Naive B cell (primary cell): ENCODE results near the gene PLD5. TPM values are rescaled to one million over a fixed set of nuclear protein-coding genes. Genes with fewer than 3 reads are reported as not detected.
A peak's percentile ranks its signal among the peaks of the same experiment; 100 is the strongest.
"Not testable (repeated sequence)": the region's sequence is repeated elsewhere in the genome, so short reads cannot be mapped to it uniquely, and the experiment has no call there.

Experiments used
- ATAC-seq, 2 donors: fragments of 150-1000 bp; cut with Tn5 transposase; 2 replicates each; pipeline ENCODE4 v1.10.0; 2021; ENCODE audit warnings: low read depth in 2 of 2, mild to moderate bottlenecking in 2 of 2, moderate library complexity in 2 of 2
- DNase-seq: peaks from one replicate; pipeline ENCODE4 v3.0.0; 2022
- H3K27ac Mint-ChIP-seq, 6 donors: one replicate each; pipeline ENCODE4 v1.8.0; 2020 to 2022; ENCODE audit warnings: mild to moderate bottlenecking in 6 of 6, mixed read lengths in 6 of 6, moderate library complexity in 5 of 6, inconsistent platforms in 2 of 6
- H3K27me3 Mint-ChIP-seq, 3 donors: one replicate each; pipeline ENCODE4 v1.8.0; 2021 to 2022; ENCODE audit warnings: mixed read lengths in 3 of 3, mild to moderate bottlenecking in 1 of 3
- H3K36me3 Mint-ChIP-seq, 2 donors: one replicate each; pipeline ENCODE4 v1.8.0; 2020 to 2022; ENCODE audit warnings: mixed read lengths in 2 of 2, inconsistent platforms in 1 of 2, mild to moderate bottlenecking in 1 of 2
- H3K4me1 Mint-ChIP-seq, 3 donors: one replicate each; pipeline ENCODE4 v1.8.0; 2020 to 2022; ENCODE audit warnings: mixed read lengths in 3 of 3, inconsistent platforms in 1 of 3, mild to moderate bottlenecking in 1 of 3, moderate library complexity in 1 of 3
- H3K4me3 Mint-ChIP-seq, 8 donors: one replicate each; pipeline ENCODE4 v1.8.0; 2020 to 2022; ENCODE audit warnings: mild to moderate bottlenecking in 8 of 8, mixed read lengths in 8 of 8, moderate library complexity in 8 of 8, inconsistent platforms in 2 of 8
- H3K9me3 Mint-ChIP-seq, 7 donors: one replicate each; pipeline ENCODE4 v1.8.0; 2020 to 2022; ENCODE audit warnings: mixed read lengths in 7 of 7, mild to moderate bottlenecking in 5 of 7, inconsistent platforms in 2 of 7, moderate library complexity in 1 of 7
- polyA plus RNA-seq, 6 donors: library from polyadenylated mRNA; unstranded; fragments of 300-500 nt; fragmentation: Illumina TruSeq; gene quantifications; one replicate each; pipeline ENCODE4 v1.2.3, GENCODE V29; 2021; ENCODE audit warnings: low read depth in 6 of 6

Gene PLD5
- polyA plus RNA-seq, 6 donors from 2014 or later: 0.08 to 1.1 (median 0.33) TPM

GRCh38 chr1:242179767-242180166 is 344.7 kb downstream of the PLD5 start:
- not testable (repeated sequence) for H3K27ac Mint-ChIP-seq, H3K4me1 Mint-ChIP-seq, H3K36me3 Mint-ChIP-seq, H3K4me3 Mint-ChIP-seq, DNase-seq, ATAC-seq, H3K27me3 Mint-ChIP-seq
- peaks cover 0 to 21% (median 16%) of the 10 kb centered on the region in 7 donors for H3K9me3 Mint-ChIP-seq

- no peaks in the 10 kb centered on the region for H3K27me3 Mint-ChIP-seq
These were observed 345.4 kb downstream of the PLD5 start for GRCh38 chr1:242178924-242179708.

DNA sequence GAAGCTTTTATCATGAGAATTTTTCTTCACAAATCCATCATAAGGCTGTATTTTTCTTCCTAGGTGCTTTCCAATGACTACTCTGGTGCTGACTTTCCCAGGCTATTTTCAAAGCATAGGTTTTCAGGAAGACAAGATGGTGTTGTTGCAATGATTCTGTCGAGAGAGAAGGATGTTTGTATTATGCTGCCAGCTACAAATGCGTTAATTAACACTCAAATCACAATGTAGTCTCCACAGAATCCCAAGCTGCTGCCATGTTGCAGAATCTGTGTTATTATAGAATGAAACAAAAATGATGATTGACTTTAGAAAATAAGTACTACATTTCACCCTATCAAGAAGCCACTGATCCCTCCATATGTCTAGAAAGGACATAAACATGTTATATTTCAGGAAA is 346.1 kb downstream of the PLD5 start:
- DNase-seq (no peak), ATAC-seq (no peak)
- Mint-ChIP-seq H3K27ac (no peak overlapping the region), H3K9me3 (peaks cover 0 to 21% (median 16%) of the 10 kb centered on the region in 7 donors), H3K36me3 (peaks cover 0 to 5% of the 10 kb centered on the region in 2 donors), H3K4me3 (no peak overlapping the region), H3K4me1 (no peaks in the 10 kb centered on the region), H3K27me3 (no peaks in the 10 kb centered on the region)

More at GRCh38 chr1:242178924-242179708, 345.4 kb downstream of the PLD5 start:
- H3K27ac Mint-ChIP-seq: no peak overlapping the region
- H3K4me1 Mint-ChIP-seq: no peaks in the 10 kb centered on the region
- no peak overlapping the region for H3K4me3 Mint-ChIP-seq
- ATAC-seq: no peak
- H3K36me3 Mint-ChIP-seq: peaks cover 0 to 5% of the 10 kb centered on the region in 2 donors
- H3K9me3 Mint-ChIP-seq: peaks cover 0 to 21% (median 16%) of the 10 kb centered on the region in 7 donors
- no peak for DNase-seq

- H3K27ac Mint-ChIP-seq: no peak overlapping the region
- no peak overlapping the region for H3K4me3 Mint-ChIP-seq
- peaks cover 1 to 4% of the 10 kb centered on the region in 2 donors for H3K36me3 Mint-ChIP-seq
- H3K9me3 Mint-ChIP-seq: peaks cover 0 to 9% (median 4%) of the 10 kb centered on the region in 7 donors
- DNase-seq (no peak), ATAC-seq (no peak)
- no peaks in the 10 kb centered on the region for H3K4me1 Mint-ChIP-seq
- peaks cover 6 to 10% (median 7%) of the 10 kb centered on the region in 3 donors for H3K27me3 Mint-ChIP-seq
These were observed 362.4 kb downstream of the PLD5 start for GRCh38 chr1:242162140-242162539.

- H3K36me3 Mint-ChIP-seq: no peaks in the 10 kb centered on the region
- H3K9me3 Mint-ChIP-seq: peaks cover 0 to 30% (median 16%) of the 10 kb centered on the region in 7 donors
- peak overlapping the region in 1 of 6 donors; percentile 34 for H3K27ac Mint-ChIP-seq
- H3K27me3 Mint-ChIP-seq: peaks cover 0 to 7% (median 5%) of the 10 kb centered on the region in 3 donors
- H3K4me3 Mint-ChIP-seq: no peak overlapping the region
- DNase-seq (no peak), ATAC-seq (no peak)
- no peaks in the 10 kb centered on the region for H3K4me1 Mint-ChIP-seq
These were observed 377.2 kb downstream of the PLD5 start for GRCh38 chr1:242147096-242147976.

- no peaks in the 10 kb centered on the region for H3K36me3 Mint-ChIP-seq
- no peak overlapping the region for H3K4me3 Mint-ChIP-seq
- DNase-seq (no peak), ATAC-seq (no peak)
- no peak overlapping the region for H3K27ac Mint-ChIP-seq
- no peaks in the 10 kb centered on the region for H3K4me1 Mint-ChIP-seq
- H3K27me3 Mint-ChIP-seq: peaks cover 2 to 7% (median 5%) of the 10 kb centered on the region in 3 donors
- peaks cover 0 to 26% (median 13%) of the 10 kb centered on the region in 7 donors for H3K9me3 Mint-ChIP-seq
These were observed 377.8 kb downstream of the PLD5 start for GRCh38 chr1:242146652-242147051.

DNA sequence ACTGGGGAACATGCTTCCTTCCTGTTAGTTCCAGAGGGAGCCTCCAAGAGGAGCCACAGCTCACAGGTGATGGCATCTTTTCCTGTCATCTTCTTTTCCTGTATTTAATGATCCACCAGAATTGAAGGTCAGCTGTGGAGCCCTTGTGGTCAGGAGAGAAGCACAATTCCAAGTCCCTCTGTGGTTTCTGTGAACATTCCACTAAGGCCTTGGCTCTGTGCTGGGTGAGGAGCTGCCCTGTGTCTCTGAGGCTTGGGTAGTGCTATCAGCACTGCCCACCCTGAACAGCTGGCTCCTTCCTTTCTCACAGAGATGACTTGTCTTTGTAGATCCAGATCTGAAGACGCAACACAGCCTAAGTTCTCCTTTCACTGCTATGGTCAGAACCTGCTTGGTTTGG is 383.7 kb downstream of the PLD5 start:
- no peak overlapping the region for H3K27ac Mint-ChIP-seq
- ATAC-seq (no peak), DNase-seq (no peak)
- no peaks in the 10 kb centered on the region for H3K36me3 Mint-ChIP-seq
- H3K9me3 Mint-ChIP-seq: peaks cover 0 to 4% (median 0%) of the 10 kb centered on the region in 7 donors
- peaks cover 0 to 5% (median 0%) of the 10 kb centered on the region in 3 donors for H3K4me1 Mint-ChIP-seq
- no peak overlapping the region for H3K4me3 Mint-ChIP-seq
- peaks cover 5 to 18% (median 7%) of the 10 kb centered on the region in 3 donors for H3K27me3 Mint-ChIP-seq

DNA sequence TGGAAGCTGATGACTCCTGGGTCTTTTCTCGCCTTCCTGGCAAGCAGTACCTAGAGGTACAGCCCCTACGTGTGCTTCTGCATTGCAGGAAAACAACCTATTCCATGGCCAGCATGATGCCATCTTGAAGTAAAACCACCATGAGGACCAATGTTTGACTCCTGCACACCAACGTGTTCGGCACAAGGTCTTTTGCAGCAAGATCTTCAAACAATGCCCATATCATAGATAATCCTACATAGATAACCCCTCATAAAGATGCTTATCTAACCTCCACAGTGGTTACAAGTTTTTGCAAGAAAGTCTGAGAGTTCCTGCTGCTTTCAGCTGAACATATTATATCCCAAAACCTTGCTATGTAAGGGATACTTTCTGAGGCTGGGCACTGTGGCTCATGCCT is 384.5 kb downstream of the PLD5 start:
- DNase-seq (no peak), ATAC-seq (no peak)
- peaks cover 5 to 18% (median 7%) of the 10 kb centered on the region in 3 donors for H3K27me3 Mint-ChIP-seq

GRCh38 chr1:242139442-242139841 is 385.1 kb downstream of the PLD5 start:
- Mint-ChIP-seq H3K36me3 (no peaks in the 10 kb centered on the region), H3K4me1 (peaks cover 0 to 5% (median 0%) of the 10 kb centered on the region in 3 donors), H3K27me3 (peaks cover 5 to 18% (median 7%) of the 10 kb centered on the region in 3 donors), H3K4me3 (no peak overlapping the region), H3K9me3 (peaks cover 0 to 4% (median 0%) of the 10 kb centered on the region in 7 donors), H3K27ac (peak overlapping the region in 1 of 6 donors; percentile 35)
- DNase-seq: no peak
- ATAC-seq: no peak

More for the DNA sequence above, 384.5 kb downstream of the PLD5 start:
- Mint-ChIP-seq H3K4me3 (no peak overlapping the region), H3K9me3 (peaks cover 0 to 4% (median 0%) of the 10 kb centered on the region in 7 donors), H3K4me1 (peaks cover 0 to 5% (median 0%) of the 10 kb centered on the region in 3 donors), H3K27ac (no peak overlapping the region), H3K36me3 (no peaks in the 10 kb centered on the region)

- Mint-ChIP-seq H3K27ac (no peak overlapping the region), H3K36me3 (peaks cover 0 to 3% of the 10 kb centered on the region in 2 donors), H3K4me3 (no peak overlapping the region), H3K9me3 (peaks cover 5 to 16% (median 6%) of the 10 kb centered on the region in 7 donors), H3K4me1 (no peaks in the 10 kb centered on the region), H3K27me3 (peaks cover 0 to 8% (median 0%) of the 10 kb centered on the region in 3 donors)
- ATAC-seq (no peak), DNase-seq (no peak)
These were observed 390.7 kb downstream of the PLD5 start for GRCh38 chr1:242133796-242134195.

DNA sequence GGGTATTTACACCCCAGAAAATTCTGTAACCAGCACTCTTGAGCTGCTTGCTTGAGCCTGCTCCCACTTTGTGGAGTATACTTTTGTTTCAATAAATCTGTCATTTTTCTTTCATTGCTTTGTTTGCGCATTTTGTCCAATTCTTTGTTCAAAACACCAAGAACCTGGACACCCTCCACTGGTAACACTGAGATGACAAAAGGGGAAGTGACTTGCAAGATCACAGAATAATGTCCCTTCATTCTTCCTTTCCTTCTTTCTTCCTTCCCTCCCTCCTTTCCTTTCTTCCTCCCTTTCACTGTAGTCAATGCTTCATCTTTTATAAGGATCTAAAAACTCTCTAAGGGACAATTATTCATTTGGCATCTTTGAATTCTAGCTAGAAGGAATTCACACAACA is 391.1 kb downstream of the PLD5 start:
- H3K27me3 Mint-ChIP-seq: peaks cover 0 to 8% (median 0%) of the 10 kb centered on the region in 3 donors
- no peak overlapping the region for H3K27ac Mint-ChIP-seq
- peaks cover 0 to 3% of the 10 kb centered on the region in 2 donors for H3K36me3 Mint-ChIP-seq
- H3K4me3 Mint-ChIP-seq: no peak overlapping the region
- ATAC-seq: no peak
- DNase-seq: no peak
- H3K9me3 Mint-ChIP-seq: peaks cover 5 to 16% (median 7%) of the 10 kb centered on the region in 7 donors
- no peaks in the 10 kb centered on the region for H3K4me1 Mint-ChIP-seq

- Mint-ChIP-seq H3K27ac (no peak overlapping the region), H3K4me1 (no peaks in the 10 kb centered on the region), H3K9me3 (peaks cover 5 to 16% (median 8%) of the 10 kb centered on the region in 7 donors), H3K27me3 (peaks cover 0 to 8% (median 0%) of the 10 kb centered on the region in 3 donors), H3K36me3 (peaks cover 0 to 3% of the 10 kb centered on the region in 2 donors), H3K4me3 (no peak overlapping the region)
- ATAC-seq (no peak), DNase-seq (no peak)
These were observed 392.2 kb downstream of the PLD5 start for GRCh38 chr1:242132121-242132817.
